HCT116 (cell line): Measurements from ENCODE around the gene RNF217. TPM values are rescaled to one million over a fixed set of nuclear protein-coding genes. Genes with fewer than 3 reads are reported as not detected.

ENCODE experiments used
- ATAC-seq: fragments of 200-7000 bp; cut with Tn5 transposase; 2 replicates; pipeline ENCODE4 v1.9.1; 2020; ENCODE audit warnings: mild to moderate bottlenecking, moderate library complexity
- BruUV-seq: library from RNA; stranded (reverse); fragments of 400-500 nt; replicated peaks from 2 replicates; lab custom pipeline; 2021; lab: Mats Ljungman, UMichigan
- CTCF ChIA-PET: fragments of 300-600 bp; sonication (Branson Sonifier 250); formaldehyde crosslinking; loops from one replicate; lab custom pipeline; 2021; ENCODE audit warnings: antibody characterized with exemption; lab: Charles Lee
- POLR2A ChIA-PET: fragments of 300-600, 350-600 bp; sonication (Branson Sonifier 250); formaldehyde crosslinking; loops from one replicate; lab custom pipeline; 2021; ENCODE audit warnings: antibody characterized with exemption; lab: Charles Lee
- RAD21 ChIA-PET, 2 experiments: fragments of 300-600 bp; sonication (Branson Sonifier 250); formaldehyde crosslinking; loops; one replicate each; lab custom pipeline; 2023; ENCODE audit warnings: low total read pairs in 2 of 2; ENCODE audit not compliant: uncharacterized antibody in 2 of 2, unreplicated experiment in 2 of 2, low non-redundant PET in 1 of 2; lab: Charles Lee
- DNase-seq: peaks from one replicate; pipeline ENCODE4 v3.0.0-alpha.2; 2010; ENCODE audit warnings: low read depth, low spot score
- H2AFZ ChIP-seq: fragments of 200-600 bp; shearing (Covaris generic), sonication (generic); 2 replicates; pipeline ENCODE4 v1.6.1; 2017; ENCODE audit warnings: low read depth, mixed run types, mixed read lengths, antibody characterized with exemption, low read length; ENCODE audit not compliant: poor library complexity, severe bottlenecking
- H3K27ac ChIP-seq: 2 replicates; pipeline ENCODE4 v1.5.1; 2012; ENCODE audit warnings: low read depth, low read length
- H3K27me3 ChIP-seq: fragments of 200-600 bp; sonication (generic); 2 replicates; pipeline ENCODE4 v1.6.1; 2016; ENCODE audit warnings: mixed run types, low read length, mixed read lengths; ENCODE audit not compliant: insufficient read depth
- H3K36me3 ChIP-seq, 2 experiments: fragments of 200-500 bp in 1 of 2; fragments of 200-600 bp in 1 of 2; sonication (Bioruptor generic) in 1 of 2; sonication (generic) in 1 of 2; 2 replicates each; pipeline versions ENCODE4 v1.5.1 to v1.6.1; 2014 to 2016; ENCODE audit warnings: low read length in 2 of 2, inconsistent platforms in 1 of 2, mixed read lengths in 1 of 2, mixed run types in 1 of 2; ENCODE audit not compliant: insufficient read depth in 2 of 2, control insufficient read depth in 1 of 2
- H3K4me1 ChIP-seq, 2 experiments: fragments of 200-600 bp in 1 of 2; sonication (generic) in 1 of 2; 2 replicates each; pipeline versions ENCODE4 v1.5.1 to v1.6.1; 2012 to 2017; ENCODE audit warnings: low read length in 2 of 2, inconsistent platforms in 1 of 2, mild to moderate bottlenecking in 1 of 2, mixed read lengths in 1 of 2, mixed run types in 1 of 2, moderate library complexity in 1 of 2; ENCODE audit not compliant: insufficient read depth in 2 of 2, control insufficient read depth in 1 of 2
- H3K4me2 ChIP-seq: fragments of 200-600 bp; sonication (generic); 2 replicates; pipeline ENCODE4 v1.6.1; 2017; ENCODE audit warnings: mixed run types, low read length, mixed read lengths
- H3K4me3 ChIP-seq, 2 experiments: fragments of 200-600 bp in 1 of 2; sonication (generic) in 1 of 2; replicated peaks in 1 of 2; 2 replicates each; pipeline ENCODE4 v1.5.1; 2011 to 2016; ENCODE audit warnings: low read length in 2 of 2, control low read depth in 1 of 2, low read depth in 1 of 2, mild to moderate bottlenecking in 1 of 2, mixed read lengths in 1 of 2, mixed run types in 1 of 2
- H3K79me2 ChIP-seq: fragments of 200-600 bp; sonication (generic); 2 replicates; pipeline ENCODE4 v1.6.1; 2017; ENCODE audit warnings: mild to moderate bottlenecking, mixed run types, low read length, moderate library complexity, mixed read lengths; ENCODE audit not compliant: insufficient read depth
- H3K9ac ChIP-seq: fragments of 200-600 bp; sonication (generic); 2 replicates; pipeline ENCODE4 v1.6.1; 2016; ENCODE audit warnings: low read length, mixed read lengths
- H3K9me2 ChIP-seq: fragments of 200-600 bp; sonication (generic), shearing (Covaris generic); 2 replicates; pipeline ENCODE4 v1.6.1; 2017; ENCODE audit warnings: mixed run types, mild to moderate bottlenecking, moderate library complexity; ENCODE audit not compliant: insufficient read depth
- H3K9me3 ChIP-seq, 2 experiments: fragments of 200-500 bp in 1 of 2; fragments of 200-600 bp in 1 of 2; sonication (Bioruptor generic) in 1 of 2; sonication (generic) in 1 of 2; 2 replicates each; pipeline ENCODE4 v1.6.1; 2014 to 2017; ENCODE audit warnings: low read length in 2 of 2, mixed read lengths in 2 of 2, inconsistent platforms in 1 of 2, low read depth in 1 of 2, mild to moderate bottlenecking in 1 of 2, mixed run types in 1 of 2, moderate library complexity in 1 of 2; ENCODE audit not compliant: control insufficient read depth in 1 of 2, insufficient read depth in 1 of 2
- H4K20me1 ChIP-seq: fragments of 200-600 bp; sonication (generic), shearing (Covaris generic); 2 replicates; pipeline ENCODE4 v1.6.1; 2017; ENCODE audit warnings: mixed run types, mild to moderate bottlenecking, moderate library complexity; ENCODE audit not compliant: insufficient read depth
- CEBPB ChIP-seq: IDR thresholded peaks from 2 replicates; pipeline ENCODE4 v1.6.1; 2012; ENCODE audit warnings: low read depth
- CTCF ChIP-seq, 3 experiments: fragments of 200-600 bp in 1 of 3; sonication (generic) in 1 of 3; IDR thresholded peaks in 2 of 3; conservative IDR thresholded peaks in 1 of 3; 2 replicates each; pipeline ENCODE4 v1.5.1; 2012 to 2017; ENCODE audit warnings: low read depth in 2 of 3, low read length in 2 of 3, antibody characterized with exemption in 1 of 3, borderline replicate concordance in 1 of 3, control low read depth in 1 of 3, mild to moderate bottlenecking in 1 of 3, mixed read lengths in 1 of 3, mixed run types in 1 of 3, moderate library complexity in 1 of 3; ENCODE audit not compliant: insufficient read depth in 1 of 3
- EGR1 ChIP-seq: IDR thresholded peaks from 2 replicates; pipeline ENCODE4 v1.6.1; 2012; ENCODE audit warnings: low read depth
- ELF1 ChIP-seq: IDR thresholded peaks from 2 replicates; pipeline ENCODE4 v1.6.1; 2012; ENCODE audit warnings: low read depth, borderline replicate concordance
- EZH2 ChIP-seq: fragments of 200-600 bp; sonication (generic); IDR thresholded peaks from 2 replicates; pipeline ENCODE4 v1.6.1; 2017; ENCODE audit warnings: antibody characterized with exemption, mixed run types
- EZH2phosphoT487 ChIP-seq: fragments of 200-600 bp; IDR thresholded peaks from 2 replicates; pipeline ENCODE4 v1.6.1; 2018; ENCODE audit warnings: antibody characterized with exemption, borderline replicate concordance
- FOSL1 ChIP-seq: IDR thresholded peaks from 2 replicates; pipeline ENCODE4 v1.6.1; 2012; ENCODE audit warnings: low read depth
- JUND ChIP-seq: IDR thresholded peaks from 2 replicates; pipeline ENCODE4 v1.6.1; 2012
- SRF ChIP-seq: IDR thresholded peaks from 2 replicates; pipeline ENCODE4 v1.6.1; 2012; ENCODE audit warnings: low read depth
- ZBTB33 ChIP-seq: IDR thresholded peaks from 2 replicates; pipeline ENCODE4 v1.6.1; 2011; ENCODE audit warnings: mild to moderate bottlenecking, low read length, moderate library complexity; ENCODE audit not compliant: insufficient replicate concordance; ENCODE audit errors: extremely low read depth
- ZFX ChIP-seq: fragments of 450-650 bp; IDR thresholded peaks from 2 replicates; pipeline ENCODE4 v1.6.1; 2017
- ZNF274 ChIP-seq: fragments of 200-500 bp; sonication (Bioruptor generic); IDR thresholded peaks from 2 replicates; pipeline ENCODE4 v1.6.1; 2014; ENCODE audit warnings: mild to moderate bottlenecking, low read depth, low read length, inconsistent platforms
- intact Hi-C: fragments of 100-400 bp; cut with micrococcal nuclease; formaldehyde crosslinking; loops from 2 replicates; pipeline ENCODE4 v1.10.0; 2022
- total RNA-seq: library from RNA; stranded (reverse); gene quantifications from one replicate; pipeline ENCODE4 v1.2.1, GENCODE V29; 2021; ENCODE audit not compliant: unreplicated experiment

RNF217 gene
- total RNA-seq, 1 experiment from 2014 or later, result 20.4 TPM

- Histone ChIP-seq H3K79me2 (peaks cover 64% of the 10 kb centered on the region), H3K36me3 (peaks cover 6 to 16% of the 10 kb centered on the region in 2 experiments; a peak in 3 of 4 replicates), H3K4me2 (no peak overlapping the region), H3K27me3 (no peaks in the 10 kb centered on the region), H3K4me1 (no peaks in the 10 kb centered on the region), H3K27ac (no peak overlapping the region), H3K9ac (no peak overlapping the region), H4K20me1 (no peaks in the 10 kb centered on the region; the same call in 1 of the 2 replicates), H3K4me3 (no peak overlapping the region), H2AFZ (no peak overlapping the region), H3K9me2 (no peaks in the 10 kb centered on the region), H3K9me3 (peaks cover 0 to 9% of the 10 kb centered on the region in 2 experiments; a peak in 1 of 4 replicates)
- ATAC-seq, result no peak
- intact Hi-C loops, result no loop called here
- TF ChIP-seq EZH2 (no peak), EGR1 (no peak), JUND (no peak)
- ChIA-PET RAD21 (no interaction called here), POLR2A (no interaction called here), CTCF (no interaction called here)
- DNase-seq, result no peak
- no TSS peak for BruUV-seq
Measured at GRCh38 chr6:124974771-124975377, 12.6 kb downstream of the RNF217 start.

- H3K79me2 ChIP-seq, result peaks cover 62% of the 10 kb centered on the region
- no peak for ATAC-seq
- TF ChIP-seq ELF1 (no peak), FOSL1 (no peak), ZNF274 (no peak), ZFX (no peak), CTCF (IDR thresholded peaks at IDR 0.05 in 2 of 3, conservative IDR thresholded peaks at IDR 0.05 in 1 of 3; ENCODE audit: borderline replicate concordance in 1 of 3, insufficient read depth in 1 of 3, low read depth in 2 of 3, low read length in 2 of 3) (no peak), SRF (no peak), CEBPB (no peak), EZH2phosphoT487 (no peak), JUND (no peak), ZBTB33 (no peak)
- BruUV-seq, result no TSS peak
- no peaks in the 10 kb centered on the region for H3K9me2 ChIP-seq
- H4K20me1 ChIP-seq, result no peaks in the 10 kb centered on the region; the same call in 1 of the 2 replicates
- ChIA-PET RAD21 (no interaction called here), CTCF (no interaction called here), POLR2A (no interaction called here)
- H3K36me3 ChIP-seq, result peaks cover 2 to 16% of the 10 kb centered on the region in 2 experiments; a peak in 3 of 4 replicates
- DNase-seq, result no peak
- H3K4me3 ChIP-seq, result no peak overlapping the region
- intact Hi-C loops, result no loop called here
- H3K27ac ChIP-seq, result no peak overlapping the region
- H2AFZ ChIP-seq, result no peak overlapping the region
- peaks cover 0 to 7% of the 10 kb centered on the region in 2 experiments; a peak in 1 of 4 replicates for H3K4me1 ChIP-seq
- no peaks in the 10 kb centered on the region for H3K27me3 ChIP-seq
- H3K4me2 ChIP-seq, result no peak overlapping the region
- no peak overlapping the region for H3K9ac ChIP-seq
- peaks cover 0 to 9% of the 10 kb centered on the region in 2 experiments; a peak in 1 of 4 replicates for H3K9me3 ChIP-seq
Measured at GRCh38 chr6:124977067-124977908, 15.1 kb downstream of the RNF217 start.
